NCI-H446 (cell line): Measurements from ENCODE around the gene MTOR.
A peak's percentile ranks its signal among the peaks of the same experiment; 100 is the strongest.

ENCODE experiments used
- DNase-seq, 2 experiments: peaks; one replicate each; lab custom pipeline; 2025; lab: John Stamatoyannopoulos, UW

Gene MTOR

GRCh38 chr1:11150326-11150725, 112.0 kb downstream of the MTOR start:
- DNase-seq = peak; percentile 15 to 79

DNA sequence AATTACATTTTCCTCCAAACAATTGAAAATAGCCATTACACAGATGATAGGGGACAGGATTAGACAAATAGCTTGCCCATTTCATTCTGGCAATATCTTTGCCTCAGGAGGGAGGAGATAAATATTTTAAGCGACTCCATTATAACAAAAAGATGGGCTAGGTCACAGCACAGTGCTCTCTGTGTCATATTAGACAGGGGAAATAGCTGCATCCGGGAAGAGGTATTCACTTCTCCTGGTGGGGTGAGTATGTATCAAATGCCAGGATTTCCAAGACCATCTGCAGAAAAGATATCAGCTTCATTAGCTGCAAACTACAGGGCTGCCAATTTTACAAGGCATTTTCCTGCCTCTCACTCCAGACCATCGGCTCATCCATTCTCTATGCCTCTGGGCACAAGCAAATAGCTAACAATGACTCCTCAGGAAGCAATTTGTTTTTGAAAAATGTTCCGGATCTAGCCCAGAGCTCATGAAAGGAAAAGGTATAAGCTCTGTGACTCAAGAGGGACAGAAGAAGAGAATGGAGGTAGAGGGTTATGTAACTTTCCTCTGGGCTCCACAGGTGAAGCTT, 115.1 kb downstream of the MTOR start:
- DNase-seq = peak in 1 of 2 experiments; percentile 46

GRCh38 chr1:11145741-11146140, 116.6 kb downstream of the MTOR start:
- no peak for DNase-seq

DNA sequence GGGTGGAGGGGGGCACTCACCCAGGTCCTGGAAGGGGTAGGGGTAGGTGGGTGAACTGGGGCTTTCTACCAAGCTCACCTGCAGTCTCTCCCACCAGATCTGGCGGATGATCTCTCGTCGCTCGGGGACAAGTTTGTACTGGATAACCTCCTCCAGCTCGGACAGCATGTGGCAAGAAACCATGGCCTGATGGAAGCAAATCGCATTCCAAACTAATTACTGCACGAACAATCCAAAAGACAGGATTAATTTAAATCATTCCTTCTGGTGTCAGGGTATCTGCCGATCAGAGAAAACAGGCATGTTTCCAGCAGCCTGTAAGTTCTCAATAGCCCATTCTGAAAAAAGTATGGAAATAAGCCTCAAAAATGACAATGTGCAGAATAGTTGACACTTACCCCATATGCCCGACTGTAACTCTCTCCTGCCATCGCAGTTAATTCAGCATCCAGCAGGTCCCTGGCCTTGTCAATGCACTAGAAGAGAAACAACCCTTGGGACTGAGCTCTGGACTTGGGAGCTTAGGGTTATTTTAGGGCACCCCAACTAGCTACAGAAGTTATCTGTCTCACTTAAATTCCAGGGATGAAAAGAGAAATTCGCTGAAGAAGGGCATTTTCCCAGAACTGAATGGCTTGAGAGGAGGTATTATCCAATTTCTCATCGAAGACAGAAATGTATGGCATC, 117.6 kb downstream of the MTOR start:
- peak in 1 of 2 experiments; percentile 12 for DNase-seq

DNA sequence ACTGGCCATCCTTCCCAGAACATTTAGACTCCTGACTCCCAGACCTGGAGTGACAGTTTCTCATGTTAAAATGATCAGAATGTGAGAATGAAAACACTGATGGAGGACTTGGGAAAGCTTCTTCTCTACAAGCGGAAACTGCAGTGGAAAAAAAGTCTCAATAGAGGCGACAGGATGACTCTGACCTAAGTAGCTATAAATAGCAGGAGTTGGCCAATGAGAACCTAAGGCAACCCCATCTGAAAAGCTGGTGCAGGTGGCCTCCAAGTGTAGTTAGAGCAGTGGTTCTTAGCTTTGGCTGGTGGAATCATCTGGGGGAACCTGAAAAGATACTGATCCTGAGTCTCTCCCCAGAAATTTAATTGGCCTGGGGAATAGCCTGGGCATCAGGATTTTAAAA, 118.4 kb downstream of the MTOR start:
- DNase-seq = no peak

DNA sequence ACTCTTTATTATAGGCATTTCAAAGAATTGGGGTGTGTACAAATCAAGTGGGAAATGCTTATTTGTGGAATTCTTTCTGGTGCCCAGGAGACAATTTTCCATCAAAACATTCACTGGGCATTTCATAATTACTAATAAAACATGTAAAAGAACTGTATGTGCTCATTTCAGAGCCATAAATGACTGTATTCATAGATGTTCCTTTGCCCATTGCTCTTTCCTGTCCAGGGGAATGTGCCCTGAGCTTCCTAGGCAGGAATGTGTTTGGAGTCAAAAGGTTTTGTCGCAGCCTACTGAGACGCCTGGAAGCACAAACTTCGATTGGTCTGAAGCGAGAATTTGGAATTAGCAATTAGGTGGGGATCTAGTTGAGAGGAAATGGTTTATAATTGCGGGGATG, 119.0 kb downstream of the MTOR start:
- DNase-seq = no peak

DNA sequence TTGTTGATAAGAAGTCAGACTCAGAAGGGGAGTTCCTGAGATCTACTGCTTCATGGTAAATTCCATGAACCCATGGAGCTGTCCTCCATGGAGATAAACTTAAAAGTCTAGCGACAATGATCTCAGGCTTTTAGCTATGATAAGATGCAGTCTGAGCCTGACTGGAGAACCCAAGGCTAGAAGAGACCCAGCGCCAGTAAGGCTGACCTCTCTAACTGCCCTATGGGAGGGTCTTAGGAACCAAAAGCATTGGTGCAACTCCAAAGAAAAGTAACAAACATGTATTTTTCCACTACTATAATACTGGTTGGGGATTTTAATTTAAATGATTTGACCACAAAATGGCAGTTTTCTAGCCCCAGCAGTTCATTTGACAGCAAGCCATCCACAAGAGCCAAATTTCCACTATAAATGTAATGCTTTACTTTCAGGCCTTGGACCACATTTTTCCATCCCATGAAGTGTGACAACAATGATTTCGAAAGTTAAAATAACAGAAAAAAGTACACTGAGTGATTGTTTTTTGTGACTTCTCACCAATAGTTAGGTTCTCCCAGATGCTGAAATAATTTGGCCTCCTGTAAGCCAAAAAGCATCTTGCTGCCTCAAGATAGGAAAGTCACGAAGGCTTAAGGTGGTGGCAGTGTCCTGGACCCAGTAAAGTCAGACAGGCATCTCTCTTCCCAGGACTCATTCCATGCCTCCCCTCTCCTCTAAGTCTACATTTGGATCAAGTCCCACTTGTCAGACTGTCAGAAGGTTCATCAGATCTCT, 119.5 kb downstream of the MTOR start:
- no peak for DNase-seq

DNA sequence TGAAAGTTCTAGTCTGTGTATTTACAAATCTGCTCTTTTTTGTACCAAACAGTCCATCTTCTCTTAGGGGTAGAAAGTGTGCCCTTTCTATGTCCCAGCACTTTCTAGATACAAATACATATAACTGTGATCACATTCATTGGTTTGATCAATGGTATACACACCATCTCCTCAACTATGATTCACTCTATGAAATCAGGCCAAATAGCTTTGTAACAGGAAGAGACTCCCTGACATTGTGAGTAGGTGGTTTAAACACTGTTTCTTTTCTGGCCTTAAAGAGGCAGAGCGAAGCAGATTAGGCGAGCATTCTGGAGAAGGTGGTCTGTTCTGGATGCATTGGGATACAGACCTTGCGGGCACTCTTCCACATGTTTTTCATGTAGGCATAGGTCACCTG, 123.4 kb downstream of the MTOR start:
- no peak for DNase-seq

- DNase-seq = no peak
Observed at GRCh38 chr1:11138029-11138428, 124.3 kb downstream of the MTOR start.

GRCh38 chr1:11134898-11135266, 127.5 kb downstream of the MTOR start:
- DNase-seq = no peak

DNA sequence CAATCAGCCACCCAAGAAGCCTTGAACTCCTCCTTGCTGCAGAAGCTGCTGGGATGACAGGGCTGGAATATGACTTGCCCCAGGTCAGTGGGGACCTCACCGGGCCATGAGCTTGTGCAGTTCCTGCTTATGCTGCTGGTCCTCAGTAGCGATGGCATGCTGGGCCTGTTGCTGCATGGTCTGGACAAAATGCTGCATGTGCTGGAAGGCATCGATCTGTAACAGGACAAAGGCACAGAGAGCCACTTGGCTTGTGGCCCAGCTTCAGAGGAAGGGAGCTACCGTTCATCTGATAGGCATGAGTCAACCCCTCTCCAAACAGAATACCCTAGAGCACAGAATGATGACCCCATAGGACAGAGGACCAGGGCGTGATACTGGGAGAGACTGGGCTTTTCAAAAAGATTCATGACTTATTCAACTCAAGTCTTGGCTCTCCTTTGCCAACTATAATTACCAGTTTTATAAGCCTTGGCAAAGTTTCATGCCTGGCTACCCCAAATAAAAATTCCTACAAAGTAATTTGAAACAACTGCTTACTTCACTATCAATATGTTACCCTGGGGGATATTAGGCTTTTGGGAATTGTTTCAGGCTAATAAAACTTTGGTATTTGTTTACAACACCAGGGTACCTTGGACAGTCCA, 128.0 kb downstream of the MTOR start:
- DNase-seq = peak; percentile 5 to 68

GRCh38 chr1:11132563-11133293, 129.6 kb downstream of the MTOR start:
- DNase-seq = no peak

DNA sequence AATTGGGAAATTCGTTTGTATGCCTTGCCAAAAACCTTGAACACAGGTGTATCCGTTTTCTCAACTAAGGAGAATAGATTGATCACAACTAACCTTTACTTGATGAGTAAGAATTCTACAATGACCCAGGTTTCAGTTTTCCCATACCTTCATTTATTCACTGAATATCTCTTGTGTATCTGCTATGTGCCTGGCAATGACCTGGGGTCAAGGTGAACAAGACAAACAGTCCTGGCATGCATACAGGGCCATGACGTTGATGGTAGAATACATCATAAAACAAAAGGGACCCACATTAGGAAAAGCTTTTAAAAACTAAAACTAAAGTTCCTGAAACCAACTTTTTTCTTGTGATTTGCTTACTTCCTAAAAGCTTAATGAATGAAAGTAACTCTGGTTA, 130.5 kb downstream of the MTOR start:
- no peak for DNase-seq

DNA sequence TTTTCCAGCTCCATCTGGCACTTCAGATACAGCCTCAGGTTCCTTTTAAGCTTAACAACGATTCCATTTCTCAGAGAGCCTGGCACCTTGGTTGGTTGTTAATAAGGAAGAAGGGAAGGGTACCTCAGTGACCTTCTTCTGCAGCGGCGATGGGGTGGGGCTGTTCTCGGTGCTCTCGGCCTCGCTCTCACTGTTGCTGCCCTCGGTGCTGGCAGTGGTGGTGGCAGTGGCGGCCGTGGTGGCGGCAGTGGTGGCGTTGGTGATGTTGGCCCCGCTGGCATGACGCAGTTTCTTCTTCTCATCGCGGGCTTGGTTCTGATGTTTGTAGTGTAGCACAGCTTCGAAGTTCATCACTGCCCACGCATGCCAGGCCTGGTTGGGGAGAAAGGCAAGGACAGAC, 131.9 kb downstream of the MTOR start:
- no peak for DNase-seq

- DNase-seq = no peak
Observed at GRCh38 chr1:11129649-11130390, 132.5 kb downstream of the MTOR start.

DNA sequence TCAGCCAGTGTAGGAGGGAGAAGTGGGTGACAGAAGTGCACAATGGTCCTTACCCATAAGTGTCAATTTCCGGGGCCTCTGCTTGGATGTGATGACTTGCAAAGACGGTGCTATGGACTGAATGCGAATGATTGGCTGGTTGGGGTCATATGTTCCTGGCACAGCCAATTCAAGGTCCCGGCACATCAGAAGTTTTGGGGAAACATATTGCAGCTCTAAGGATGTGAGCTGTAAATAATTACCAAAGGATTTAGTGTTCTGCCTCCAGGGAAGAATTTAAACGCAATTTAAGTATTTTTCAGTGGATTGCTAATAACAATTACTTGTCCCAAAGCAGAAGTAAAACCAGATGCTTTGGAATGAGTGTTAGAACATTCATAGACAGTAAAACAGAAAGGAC, 135.8 kb downstream of the MTOR start:
- no peak for DNase-seq

GRCh38 chr1:11125931-11126330, 136.4 kb downstream of the MTOR start:
- DNase-seq = no peak

DNA sequence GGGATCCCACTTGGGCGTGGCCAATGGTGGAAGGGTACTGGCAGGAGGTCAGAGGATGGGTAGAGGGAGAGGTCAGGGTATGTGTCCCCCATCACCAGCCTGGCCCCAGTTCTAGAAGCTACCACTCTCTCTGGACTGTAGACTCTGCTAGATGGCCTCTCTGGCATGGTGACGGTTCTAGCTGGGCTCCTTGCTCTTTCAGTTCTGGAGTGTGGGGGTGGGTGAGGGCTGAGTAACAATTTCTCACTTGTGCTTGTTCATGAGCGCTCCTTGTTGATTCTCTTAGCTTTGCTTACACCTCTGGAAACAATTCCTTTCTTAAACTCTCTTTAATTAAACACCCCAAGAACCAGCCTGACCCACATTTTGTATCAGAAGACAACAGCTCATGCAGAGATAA, 137.4 kb downstream of the MTOR start:
- no peak for DNase-seq

DNA sequence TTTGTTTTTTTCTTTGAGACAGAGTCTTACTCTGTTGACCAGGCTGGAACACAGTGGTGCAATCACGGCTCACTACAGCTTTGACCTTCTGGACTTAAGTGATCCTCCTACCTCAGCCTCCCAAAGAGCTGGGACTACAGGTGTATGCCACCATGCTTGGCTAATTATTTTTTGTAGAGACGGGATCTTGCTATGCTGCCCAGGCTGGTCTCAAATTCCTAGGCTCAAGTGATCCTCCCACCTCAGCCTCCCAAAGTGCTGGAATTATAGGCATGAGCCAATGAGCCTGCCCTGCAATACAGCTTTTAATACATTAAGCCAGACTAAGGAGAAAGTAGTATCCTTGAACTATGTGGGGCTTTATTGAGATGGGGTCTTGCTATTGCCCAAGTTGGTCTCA, 146.0 kb downstream of the MTOR start:
- no peak for DNase-seq

DNA sequence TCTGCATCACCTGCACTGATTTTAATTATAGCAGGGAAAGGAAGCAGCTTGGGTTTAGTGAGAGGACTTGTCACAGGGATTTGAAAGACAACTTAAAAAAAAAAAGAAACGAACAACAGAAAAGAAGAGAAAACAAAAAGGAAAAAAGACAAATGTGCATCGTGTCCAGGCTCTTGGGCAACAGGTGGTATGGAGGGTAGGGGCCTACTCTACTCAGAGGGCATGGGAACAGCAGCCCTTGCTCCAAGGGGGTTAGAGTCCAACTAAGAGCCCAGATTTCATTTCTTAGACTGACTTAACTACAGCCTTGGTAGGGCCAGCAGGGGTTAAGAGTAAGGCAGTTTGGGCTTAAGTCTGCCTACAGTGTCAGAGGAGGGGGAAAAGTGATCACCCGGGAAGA, 147.4 kb downstream of the MTOR start:
- no peak for DNase-seq

DNA sequence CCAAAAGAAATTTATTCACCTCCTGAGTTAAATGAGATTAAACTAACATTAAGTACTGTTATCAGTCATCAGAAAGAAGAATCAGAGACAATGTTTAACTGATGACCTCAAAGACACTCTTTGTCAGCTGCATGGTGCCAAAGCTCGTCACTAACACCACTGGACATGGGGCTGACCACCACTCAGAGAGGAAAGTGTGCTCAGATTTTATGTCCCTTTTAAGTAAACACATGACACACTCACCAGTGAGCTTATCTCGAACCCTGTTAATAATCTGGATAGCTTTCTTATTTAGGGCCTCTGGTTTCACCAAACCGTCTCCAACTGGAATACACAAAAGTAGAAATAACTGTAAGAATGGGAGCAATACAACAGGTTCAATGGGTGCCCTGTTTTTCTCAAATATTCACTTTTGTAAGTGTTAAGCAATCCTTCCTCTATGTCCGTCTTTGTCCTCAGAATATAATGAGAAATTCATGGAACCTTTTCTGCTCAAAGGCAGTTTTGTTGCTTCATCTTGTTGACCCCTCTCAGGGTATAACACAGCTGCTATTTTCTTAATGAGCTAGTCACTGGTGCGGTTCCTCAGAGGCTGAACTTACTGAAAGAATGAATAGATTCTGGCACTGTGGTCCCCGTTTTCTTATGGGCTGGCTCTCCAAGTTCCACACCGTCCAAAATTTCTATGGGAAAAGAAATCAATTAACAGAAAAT, 153.1 kb downstream of the MTOR start:
- DNase-seq = no peak
